NCI-H446 (cell line): ENCODE data around the gene OSBP2.
A peak's percentile ranks its signal among the peaks of the same experiment; 100 is the strongest.
"Not testable (repeated sequence)": the region's sequence is repeated elsewhere in the genome, so short reads cannot be mapped to it uniquely, and the experiment has no call there.

Experiments
- DNase-seq, 2 experiments: peaks; one replicate each; lab custom pipeline; 2025; lab: John Stamatoyannopoulos, UW

OSBP2 gene

DNA sequence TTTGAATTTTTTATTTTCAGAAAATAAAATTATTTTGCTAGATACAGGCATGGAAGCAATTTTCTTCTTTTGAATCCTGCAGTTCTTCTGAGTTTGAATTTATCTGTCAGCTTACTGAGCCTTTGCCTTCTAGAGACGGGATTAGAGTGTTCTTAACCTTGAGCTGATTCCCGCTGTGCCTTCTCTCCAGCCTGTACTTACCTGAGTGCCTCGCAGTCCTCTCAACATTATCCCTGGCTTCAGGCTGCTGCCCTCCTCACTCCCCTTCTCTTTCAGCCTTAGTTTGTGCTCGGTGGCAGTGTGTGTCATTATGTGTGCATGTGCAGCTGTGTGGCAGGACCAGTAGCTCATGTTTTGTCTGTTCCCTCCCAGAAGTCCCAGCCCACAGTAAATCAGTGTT lies 24.3 kb downstream of the OSBP2 start:
- DNase-seq: no peak

DNA sequence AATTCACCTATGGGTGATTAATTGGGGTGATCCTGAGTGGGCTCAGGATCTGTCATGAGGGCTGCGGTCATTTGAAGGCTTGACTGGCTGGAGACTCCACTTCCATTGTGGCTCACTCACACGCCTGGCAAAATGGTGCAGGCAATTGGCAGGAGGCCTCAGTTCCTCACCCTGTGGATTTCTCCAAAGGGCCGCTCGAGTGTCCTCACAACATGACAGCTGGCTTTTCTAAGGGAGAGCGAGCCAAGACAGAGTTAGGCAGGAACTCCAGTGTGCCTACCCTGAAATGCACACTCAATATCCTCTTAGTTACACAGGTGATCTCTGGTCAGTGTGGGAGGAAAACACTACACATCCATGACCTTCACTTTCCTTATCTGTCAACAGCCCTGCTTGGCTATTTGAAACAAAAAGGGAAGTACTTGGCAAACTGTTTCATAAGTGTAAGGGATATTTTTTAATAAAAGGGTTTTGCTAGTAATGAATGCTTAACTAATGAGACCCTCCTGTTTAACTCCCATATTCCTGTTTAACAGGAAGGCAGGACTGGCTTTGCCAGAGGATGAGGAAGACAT lies 25.7 kb downstream of the OSBP2 start:
- DNase-seq: peak in 1 of 2 experiments; percentile 67

DNA sequence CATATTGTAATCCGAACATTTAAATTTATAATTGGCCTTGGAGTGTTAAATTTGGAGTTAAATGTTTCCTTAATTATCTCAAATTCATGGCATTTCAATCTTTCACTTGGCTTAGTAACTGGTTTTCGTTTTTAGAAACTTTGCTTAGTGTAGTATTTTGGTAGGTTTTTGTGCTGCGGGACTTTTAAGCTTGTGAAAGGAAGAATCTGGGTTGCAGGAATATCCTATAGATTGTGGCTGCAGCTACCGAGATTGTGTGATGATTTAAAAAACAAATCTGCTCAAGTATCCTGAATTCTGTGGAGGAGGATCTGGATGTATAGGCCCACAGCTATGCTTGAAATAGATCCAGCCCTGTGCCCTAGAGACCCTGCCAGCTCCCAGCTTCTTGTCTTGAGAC lies 27.1 kb downstream of the OSBP2 start:
- DNase-seq: no peak

DNA sequence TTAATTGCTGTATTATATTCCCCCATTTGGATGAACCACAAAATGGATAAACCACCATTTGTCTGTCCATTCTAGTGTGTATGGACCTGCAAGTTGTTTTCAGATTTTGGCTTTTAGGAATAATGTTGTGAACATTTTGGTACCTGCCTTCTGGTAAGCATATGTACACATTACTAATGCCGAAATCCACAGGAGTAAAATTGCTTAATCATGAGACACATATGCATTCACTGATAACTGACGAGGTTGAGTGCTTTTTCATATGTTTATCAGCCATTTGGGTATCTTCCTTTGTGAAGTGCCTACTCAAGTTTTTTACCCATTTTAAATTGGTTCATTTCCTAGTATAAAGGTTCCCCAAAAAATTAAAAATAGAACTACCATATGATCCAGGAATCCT lies 34.2 kb downstream of the OSBP2 start:
- DNase-seq: no peak

DNA sequence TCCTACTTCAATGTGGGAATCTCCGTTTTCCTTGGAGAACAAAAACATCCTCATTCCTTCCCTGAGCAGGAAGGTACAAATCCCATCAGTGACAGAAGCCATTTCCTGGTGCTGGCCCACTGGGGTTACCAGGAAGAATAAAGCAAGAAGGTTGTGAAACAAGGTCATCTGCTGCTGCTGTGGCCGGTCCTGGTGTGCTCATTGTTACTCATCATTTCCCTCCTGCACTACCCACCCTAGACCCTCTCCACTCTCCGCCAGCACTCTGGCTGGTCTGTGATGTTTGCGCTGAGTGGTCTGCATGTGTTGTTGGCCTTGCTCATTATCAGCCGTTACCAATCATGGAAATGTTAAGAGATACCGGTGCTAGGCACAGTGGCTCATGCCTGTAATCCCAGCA lies 37.0 kb downstream of the OSBP2 start:
- DNase-seq: no peak

DNA sequence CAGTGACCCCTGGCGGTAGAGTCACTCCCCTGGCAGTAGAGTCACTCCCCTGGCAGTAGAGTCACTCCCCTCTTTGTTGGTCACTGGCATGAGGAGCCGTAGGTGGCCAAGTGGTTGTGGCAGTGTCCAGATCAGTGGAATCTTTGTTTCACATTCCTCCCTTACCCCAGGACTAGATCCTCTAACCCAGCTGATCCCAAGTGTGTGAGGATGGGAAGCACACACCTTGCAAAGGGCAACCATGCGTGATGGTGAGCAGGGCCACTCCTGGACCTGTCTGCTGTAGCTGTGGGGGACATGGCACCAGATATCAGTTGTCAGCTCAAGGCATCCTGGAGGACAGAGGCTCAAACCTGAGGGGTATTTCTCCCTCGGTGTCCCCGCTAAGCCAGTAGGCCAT lies 37.8 kb downstream of the OSBP2 start:
- DNase-seq: no peak

DNA sequence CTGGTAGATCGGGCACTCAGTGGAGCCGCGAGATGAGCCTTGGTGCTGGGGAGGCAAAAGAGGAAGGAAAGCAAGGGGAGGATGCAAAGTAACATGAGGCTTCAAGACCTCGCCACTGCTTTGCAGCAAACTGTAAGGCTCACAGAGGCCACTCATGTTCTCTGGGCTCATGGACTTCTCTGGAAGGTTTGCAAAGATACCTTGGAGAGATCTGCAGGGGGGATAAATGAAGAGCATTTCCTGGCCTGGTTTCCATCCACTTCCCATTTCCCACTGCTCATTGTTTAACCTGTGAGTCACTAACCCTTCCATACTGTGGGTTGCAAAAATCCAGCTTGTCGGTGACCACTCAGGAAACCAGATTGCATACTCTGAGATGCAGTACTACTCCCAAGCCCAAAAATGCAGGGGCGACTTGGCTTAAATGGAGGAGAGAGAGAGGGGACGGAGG lies 38.5 kb downstream of the OSBP2 start:
- no peak for DNase-seq

DNA sequence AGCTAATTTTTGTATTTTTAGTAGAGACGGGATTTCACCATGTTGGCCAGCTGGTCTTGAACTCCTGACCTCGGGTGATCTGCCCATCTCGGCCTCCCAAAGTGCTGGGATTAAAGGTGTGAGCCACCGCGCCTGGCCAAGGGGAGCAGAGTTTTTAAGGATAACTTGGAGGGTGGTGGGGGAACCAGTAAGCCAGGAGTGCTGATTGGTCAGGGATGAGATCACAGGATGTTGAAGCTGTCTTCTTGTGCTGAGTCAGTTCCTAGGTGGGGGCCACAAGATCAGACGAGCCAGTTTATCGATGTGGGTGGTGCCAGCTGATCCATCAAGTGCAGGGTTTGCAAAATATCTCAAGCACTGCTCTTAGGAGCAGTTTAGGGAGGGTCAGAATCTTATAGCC lies 45.3 kb downstream of the OSBP2 start:
- not testable (repeated sequence) for DNase-seq

DNA sequence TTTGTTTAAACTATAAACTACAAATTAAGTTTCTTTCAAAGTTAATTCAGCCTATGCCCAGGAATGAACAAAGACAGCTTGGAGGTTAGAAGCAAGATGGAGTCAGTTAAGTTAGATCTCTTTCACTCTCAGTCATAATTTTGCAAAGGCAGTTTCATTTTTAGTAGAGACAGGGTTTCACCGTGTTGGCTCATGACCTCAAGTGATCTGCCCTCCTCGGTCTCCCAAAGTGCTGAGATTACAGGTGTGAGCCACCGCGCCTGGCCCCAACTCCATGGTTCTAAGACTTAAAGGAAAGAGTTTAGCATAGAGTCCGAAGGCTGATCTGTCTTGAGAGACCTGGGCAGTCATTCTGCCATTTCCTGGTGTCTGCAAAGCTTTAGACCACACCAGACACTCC lies 45.8 kb downstream of the OSBP2 start:
- not testable (repeated sequence) for DNase-seq

DNA sequence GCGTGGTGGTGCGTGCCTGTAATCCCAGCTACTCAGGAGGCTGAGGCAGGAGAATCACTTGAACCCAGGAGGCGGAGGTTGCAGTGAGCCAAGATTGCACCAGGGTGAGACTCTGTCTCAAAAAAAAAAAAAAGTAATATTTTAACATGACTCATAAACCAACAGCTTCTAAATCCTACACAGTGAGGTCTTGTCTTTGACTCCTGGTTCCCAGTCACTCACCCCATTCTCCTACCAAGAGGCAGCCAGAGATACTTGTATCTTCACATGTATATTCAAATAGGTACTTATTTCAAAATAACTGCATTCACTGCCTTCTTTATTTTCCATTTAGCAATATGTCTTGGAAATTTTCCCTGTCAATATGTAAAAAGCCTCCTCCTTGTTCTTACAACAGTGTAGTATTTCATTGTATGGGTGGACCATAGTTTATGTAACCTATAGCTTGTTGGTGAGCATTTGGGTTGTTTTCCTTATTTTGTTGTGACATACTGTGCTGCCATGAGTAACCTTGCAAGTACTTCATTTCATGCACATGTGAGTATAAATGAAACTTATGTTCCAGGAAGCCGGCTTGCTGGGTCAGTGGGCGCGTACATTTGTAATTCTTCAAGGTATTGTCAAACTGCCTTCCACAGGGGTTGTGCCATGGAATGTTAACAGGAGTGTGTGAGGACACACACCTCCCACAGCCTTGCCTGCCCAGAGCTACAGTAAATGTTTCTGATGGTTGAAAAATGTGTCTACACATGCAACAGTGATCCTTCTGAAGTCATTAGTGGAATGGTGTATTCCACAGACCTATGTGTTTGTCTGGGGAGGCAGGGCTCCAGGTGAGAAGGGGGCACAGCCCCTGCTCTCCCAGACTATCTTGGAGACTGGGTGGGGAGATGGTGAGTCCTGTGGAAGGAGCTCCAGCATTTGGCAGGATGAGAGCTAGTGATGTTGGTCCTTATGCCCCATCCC lies 47.9 kb downstream of the OSBP2 start:
- DNase-seq: no peak

DNA sequence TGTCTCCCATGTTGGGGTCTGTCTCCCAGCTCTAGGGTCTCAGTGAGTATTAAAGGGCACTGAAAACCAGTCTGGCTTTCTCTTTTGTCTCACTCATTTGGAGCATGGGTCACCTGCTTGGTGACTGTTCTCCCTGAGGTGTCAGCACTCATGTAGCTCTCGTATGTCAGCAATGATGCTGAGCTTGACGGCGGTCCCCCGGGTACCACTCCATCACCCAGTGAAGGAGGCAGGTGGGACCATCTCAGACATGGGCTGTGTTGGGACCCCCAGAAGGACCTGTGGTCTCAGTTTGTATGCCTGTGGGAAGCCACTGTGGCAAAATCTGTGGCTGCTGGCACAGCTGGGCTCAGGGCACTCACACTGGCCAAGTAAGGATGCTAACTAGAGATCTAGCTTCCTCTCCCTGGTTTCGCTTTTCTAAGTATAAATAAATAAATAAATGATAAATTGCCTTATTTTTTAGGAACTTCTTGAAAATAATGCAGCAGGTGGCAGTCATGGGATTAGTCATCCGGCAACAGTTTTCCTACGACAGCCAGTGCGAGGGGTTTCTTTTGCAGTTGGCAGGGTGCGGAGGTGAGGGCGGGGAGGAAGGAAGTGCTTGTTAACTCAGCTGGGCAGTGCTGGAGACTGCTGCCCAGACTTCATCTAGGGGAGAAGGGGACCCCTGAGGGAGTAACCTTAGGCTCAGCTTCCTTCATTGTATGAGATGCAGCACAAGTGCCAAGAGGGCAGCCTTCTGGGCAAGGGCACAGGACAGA lies 48.8 kb downstream of the OSBP2 start:
- no peak for DNase-seq

DNA sequence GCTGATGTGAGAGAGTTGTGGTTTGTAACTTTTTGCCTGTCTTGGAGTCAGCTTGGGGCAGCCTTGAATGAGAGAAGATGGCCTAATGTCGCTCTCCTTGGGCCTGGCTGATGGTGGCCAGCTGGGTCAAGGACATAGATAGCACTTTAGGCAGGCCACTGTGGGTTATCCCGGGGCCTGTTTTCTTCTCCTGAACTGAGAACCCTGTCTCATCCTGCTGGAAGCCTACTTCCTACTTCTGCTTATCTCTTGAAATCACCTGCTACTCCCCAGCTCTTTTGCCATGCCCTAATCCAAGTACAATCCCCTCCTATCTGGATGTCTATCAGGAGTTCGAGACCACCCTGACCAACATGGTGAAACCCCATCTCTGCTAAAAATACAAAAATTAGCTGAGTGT lies 49.5 kb downstream of the OSBP2 start:
- no peak for DNase-seq

DNA sequence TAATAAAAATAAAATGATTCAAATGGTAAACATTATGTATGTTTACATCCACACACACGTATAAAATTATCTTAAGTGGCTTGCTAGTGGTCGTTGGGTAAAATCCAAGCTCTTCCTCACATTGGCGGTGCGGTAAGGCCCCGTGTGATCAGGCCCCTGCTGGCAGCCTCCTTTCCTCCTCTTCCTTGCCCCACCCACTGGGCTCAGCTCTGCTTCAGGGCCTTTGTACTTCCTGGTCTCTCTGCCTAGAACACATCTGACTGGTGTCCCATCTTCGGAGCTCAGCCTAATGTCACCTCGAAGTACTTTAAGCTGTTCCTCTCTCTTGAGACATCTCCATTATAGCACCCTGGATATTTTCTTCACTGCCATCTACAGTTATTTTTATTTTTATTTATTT lies 52.8 kb downstream of the OSBP2 start:
- DNase-seq: no peak

DNA sequence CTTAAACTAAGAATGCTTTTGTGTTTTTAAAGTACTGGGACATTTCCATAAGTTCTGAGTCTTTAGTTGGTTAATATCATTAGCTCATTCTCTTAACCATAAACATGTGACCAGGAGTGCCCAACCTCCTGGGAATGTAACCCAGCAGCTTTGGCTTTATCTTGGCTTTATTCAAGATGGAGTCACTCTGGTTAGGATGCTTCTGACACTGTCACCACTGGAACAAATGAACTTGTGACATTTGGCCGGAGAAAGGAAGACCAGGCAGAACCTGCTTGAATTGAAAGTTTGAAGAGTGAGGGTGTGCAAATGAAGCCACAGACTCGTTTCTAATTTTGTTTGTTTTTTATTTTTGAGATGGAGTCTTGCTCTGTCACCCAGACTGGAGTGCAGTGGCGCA lies 54.6 kb downstream of the OSBP2 start:
- DNase-seq: no peak

DNA sequence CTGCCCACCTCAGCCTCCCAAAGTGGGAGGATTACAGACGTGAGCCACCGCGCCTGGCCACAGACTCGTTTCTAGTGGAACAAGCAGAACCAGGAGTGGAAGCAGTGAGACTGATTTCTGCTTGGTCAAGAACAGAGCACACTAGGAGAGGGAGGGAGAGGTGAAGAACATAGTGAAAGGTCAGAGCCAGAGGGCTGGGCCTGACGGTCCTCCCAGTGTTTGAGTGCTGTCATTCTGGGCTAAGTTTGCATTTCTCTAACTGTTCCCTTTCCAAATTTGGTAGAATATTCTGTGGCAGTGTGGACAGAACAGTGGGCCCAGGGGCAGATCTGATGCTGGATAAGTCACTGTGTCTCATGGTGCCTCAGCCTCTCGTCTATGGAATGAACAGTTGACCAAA lies 55.2 kb downstream of the OSBP2 start:
- no peak for DNase-seq

DNA sequence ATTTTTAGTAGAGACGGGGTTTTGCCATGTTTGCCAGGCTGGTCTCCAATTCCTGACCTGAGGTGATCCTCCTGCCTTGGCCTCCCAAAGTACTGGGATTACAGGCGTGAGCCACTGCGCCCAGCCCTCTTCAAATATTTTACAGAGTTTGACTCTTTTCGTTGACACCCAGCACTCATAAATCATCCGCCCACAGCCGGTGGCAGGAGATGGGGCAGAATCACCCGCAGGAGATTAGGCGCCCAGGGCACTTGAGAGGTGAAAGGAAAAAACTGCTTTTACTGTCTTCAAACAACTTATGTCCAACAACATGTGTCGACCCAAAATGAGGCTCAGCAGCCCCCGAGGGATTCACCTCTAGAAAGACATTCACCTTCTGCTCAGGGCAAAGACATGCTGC lies 56.9 kb downstream of the OSBP2 start:
- no peak for DNase-seq

DNA sequence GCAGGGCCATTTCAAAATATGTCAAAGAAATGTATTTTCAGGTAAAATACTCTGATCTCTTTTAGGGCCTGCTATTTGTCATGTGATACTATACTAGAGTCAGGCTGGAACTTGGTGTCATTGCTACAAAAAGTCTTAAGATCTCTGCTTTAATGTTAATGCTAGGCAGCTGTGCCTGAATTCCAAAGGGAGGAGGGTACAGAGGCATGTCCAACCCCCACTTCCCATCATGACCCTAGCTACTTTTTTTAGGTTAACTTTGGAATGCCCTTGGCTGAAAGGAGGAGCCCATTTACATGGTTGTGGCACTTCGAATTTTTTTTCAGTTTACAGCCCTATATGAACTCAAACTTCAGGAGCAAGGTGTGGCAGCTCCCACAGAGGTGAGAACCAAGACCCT lies 58.1 kb downstream of the OSBP2 start:
- DNase-seq: no peak

DNA sequence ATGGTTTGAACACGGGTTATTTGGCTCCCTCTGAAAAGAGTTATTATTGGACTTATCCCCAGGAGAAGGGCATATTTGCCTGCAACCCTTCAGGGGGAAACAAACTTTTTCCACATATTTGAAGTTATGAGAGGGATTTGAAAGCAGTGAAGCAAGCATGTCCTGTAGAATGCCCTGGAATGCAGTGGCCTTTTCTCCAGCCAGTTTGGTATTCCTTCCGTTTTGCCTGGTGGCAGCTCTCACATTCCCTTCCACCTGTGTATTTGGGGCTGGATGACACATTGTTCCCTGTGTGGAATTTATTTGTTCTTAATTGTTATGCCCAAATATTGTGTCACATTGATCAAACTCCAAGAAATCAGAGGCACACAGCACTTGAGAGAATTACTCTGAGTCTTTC lies 59.0 kb downstream of the OSBP2 start:
- no peak for DNase-seq

DNA sequence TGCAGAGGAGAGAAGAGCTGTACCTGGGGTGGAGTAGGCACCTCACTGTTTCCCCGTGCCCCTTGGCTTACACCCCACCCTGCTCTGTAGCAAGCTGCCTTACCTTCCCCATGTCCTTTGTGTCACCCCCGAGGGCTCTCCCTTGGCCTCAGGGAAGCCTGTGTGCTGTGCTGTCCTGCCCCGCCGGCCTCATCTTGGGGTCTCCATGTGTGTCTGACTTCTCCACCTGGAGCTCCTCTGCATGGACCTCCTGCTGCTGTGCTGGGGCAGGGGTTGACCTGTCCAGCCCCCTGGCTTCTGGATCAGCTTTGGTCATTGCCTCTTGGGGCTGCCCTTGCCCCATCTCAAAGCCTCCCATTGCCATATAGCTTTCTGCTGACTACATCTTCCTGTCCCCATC lies 59.8 kb downstream of the OSBP2 start:
- DNase-seq: no peak

DNA sequence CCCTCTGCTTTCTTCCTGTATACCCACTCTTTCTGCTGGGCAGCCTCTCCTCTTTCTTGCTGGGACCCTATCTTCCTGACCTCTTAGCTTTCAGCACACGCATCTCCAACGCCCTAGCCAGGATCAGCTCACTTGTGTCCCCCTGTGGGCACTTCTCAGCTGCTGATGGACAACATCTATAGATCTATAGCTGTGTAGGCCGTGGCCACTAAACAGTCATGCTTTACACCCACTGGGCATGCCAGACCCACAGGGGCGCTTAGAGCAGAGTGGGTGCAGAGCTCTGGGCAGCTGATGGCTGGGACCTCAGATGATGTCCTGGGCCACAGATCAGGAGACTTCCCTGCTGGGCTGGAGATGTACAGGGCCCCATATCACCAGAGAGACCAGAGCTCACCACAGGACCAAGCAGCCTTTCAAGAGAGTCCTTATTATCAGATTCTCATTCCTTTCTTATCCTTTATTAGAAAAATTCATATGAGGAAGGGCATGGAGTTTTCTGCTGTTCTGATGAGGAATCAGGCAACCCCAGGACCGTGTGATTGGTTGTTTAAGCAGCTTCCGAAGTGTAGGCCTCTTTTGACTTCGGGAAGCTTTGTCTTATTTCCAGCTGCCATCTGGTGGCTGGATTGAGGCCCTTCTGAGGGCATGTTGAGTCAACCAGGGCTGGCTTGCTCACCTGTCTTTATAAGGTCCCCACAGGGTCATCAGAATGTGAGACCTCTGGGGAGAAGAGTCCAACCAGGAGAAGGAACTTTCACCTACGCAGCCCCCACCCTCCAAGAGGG lies 60.5 kb downstream of the OSBP2 start:
- DNase-seq: peak; percentile 45 to 65

DNA sequence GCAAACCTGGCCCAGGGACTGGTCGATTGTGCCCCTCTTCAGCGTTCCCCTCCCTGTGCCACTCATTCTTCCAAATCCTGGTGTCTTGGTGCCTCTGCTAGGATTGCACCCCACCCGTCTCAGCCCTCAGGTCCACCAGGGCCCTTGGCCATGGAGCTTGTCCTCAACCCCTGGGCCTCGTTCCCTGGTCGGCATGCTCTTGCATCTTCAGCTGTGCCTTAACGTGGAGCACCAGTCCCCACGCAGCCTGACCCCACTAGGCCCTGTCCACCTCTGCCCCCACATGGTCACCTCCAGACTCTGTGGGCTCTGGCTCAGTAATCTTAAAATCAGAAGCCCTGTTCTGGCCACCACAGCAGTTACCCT lies 61.1 kb downstream of the OSBP2 start:
- DNase-seq: no peak
